Measurements from ENCODE around the gene CYP39A1. TPM values are rescaled to one million over a fixed set of nuclear protein-coding genes. Genes with fewer than 3 reads are reported as not detected.

Gene CYP39A1
- total and polyA plus RNA-seq, 2 of the 13 experiments (the other 11 are each of a cell fraction or from before 2014, with no cell fraction given): 0.13 TPM; not detected in 1

DNA sequence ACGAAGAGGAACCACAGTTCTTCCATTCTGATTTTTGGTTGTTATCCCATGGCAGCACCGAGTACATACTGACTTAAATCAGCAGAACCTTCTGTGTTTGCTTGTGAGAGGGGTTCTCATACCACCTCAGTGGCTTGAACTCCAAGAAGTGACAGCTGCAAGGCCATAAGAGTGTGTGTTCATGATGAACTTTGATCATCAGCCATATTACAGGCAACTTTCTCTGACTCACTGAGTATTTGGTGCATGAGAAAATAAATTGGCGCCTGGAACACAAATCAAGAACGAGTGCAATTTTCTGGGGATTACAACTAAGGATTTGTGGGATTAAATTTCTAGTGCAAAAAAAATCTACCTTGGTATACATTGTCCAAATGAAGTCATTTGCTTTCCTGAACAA, 68.9 kb downstream of the CYP39A1 start:
- BruUV-seq (replicated peaks): no TSS peak
- Histone ChIP-seq H3K36me3 (replicated peaks in 1 of 2; ENCODE audit: control insufficient read depth in 1 of 2, insufficient read depth in 2 of 2, low read length in 2 of 2) (no peaks in the 10 kb centered on the region), H3K4me1 (ENCODE audit: insufficient read depth, low read length) (no peaks in the 10 kb centered on the region), H3K4me2 (ENCODE audit: low read depth, low read length) (no peak overlapping the region), H4K20me1 (ENCODE audit: insufficient read depth, low read length) (no peaks in the 10 kb centered on the region), H3K27ac (ENCODE audit: extremely low read length, insufficient read depth, low read length) (no peak overlapping the region), H3K27me3 (ENCODE audit: control insufficient read depth in 1 of 2, insufficient read depth in 2 of 2, low read length in 2 of 2) (no peaks in the 10 kb centered on the region), H3K9ac (ENCODE audit: insufficient read depth, low read depth, low read length) (no peak overlapping the region), H3K79me2 (ENCODE audit: insufficient read depth, low read length) (no peaks in the 10 kb centered on the region), H2AFZ (ENCODE audit: low read length) (no peak overlapping the region), H3K9me3 (ENCODE audit: low read length) (no peaks in the 10 kb centered on the region), H3K4me3 (replicated peaks in 1 of 3; ENCODE audit: insufficient read depth in 1 of 3, low read depth in 2 of 3, low read length in 3 of 3) (no peak overlapping the region)
- in situ Hi-C loops (cut with HindIII; ENCODE audit: extremely low pct_ligation_motif_present, low pct_unique_long_range_greater_than_20kb): no loop called here
- 15% methylated on average over 4 of the region's 4 CpGs for WGBS (ENCODE audit: low lambda C conversion rate)
- DNase-seq (ENCODE audit: low spot score) (no peak), ATAC-seq (no peak), FAIRE-seq (no peak)
- intact Hi-C loops (cut with micrococcal nuclease; ENCODE audit: unreplicated experiment): no loop called here
- POLR2A ChIA-PET: no interaction called here
- CTCF ChIA-PET (ENCODE audit: low intra/inter-chr PET ratio, low total read pairs): no interaction called here
- TF ChIP-seq STAT5B (CRISPR knock-in tag; IDR thresholded peaks at IDR 0.05) (no peak), ZNF563 (CRISPR knock-in tag; IDR thresholded peaks at IDR 0.05) (no peak), CREB1 (IDR thresholded peaks at IDR 0.05) (no peak), CREB1 (CRISPR knock-in tag; IDR thresholded peaks at IDR 0.05) (no peak), ZNF296 (CRISPR knock-in tag; conservative IDR thresholded peaks at IDR 0.05) (no peak), YEATS2 (CRISPR knock-in tag; IDR thresholded peaks at IDR 0.05; ENCODE audit: borderline replicate concordance) (no peak), MEF2D (CRISPR knock-in tag; IDR thresholded peaks at IDR 0.05) (no peak), ZNF331 (CRISPR knock-in tag; IDR thresholded peaks at IDR 0.05) (no peak), ZNF383 (CRISPR knock-in tag; IDR thresholded peaks at IDR 0.05; ENCODE audit: borderline replicate concordance) (no peak), ZNF451 (CRISPR knock-in tag; IDR thresholded peaks at IDR 0.05) (no peak)
- TF ChIP-seq, protein P1, sequence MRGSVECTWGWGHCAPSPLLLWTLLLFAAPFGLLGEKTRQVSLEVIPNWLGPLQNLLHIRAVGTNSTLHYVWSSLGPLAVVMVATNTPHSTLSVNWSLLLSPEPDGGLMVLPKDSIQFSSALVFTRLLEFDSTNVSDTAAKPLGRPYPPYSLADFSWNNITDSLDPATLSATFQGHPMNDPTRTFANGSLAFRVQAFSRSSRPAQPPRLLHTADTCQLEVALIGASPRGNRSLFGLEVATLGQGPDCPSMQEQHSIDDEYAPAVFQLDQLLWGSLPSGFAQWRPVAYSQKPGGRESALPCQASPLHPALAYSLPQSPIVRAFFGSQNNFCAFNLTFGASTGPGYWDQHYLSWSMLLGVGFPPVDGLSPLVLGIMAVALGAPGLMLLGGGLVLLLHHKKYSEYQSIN (CRISPR knock-in tag; IDR thresholded peaks at IDR 0.05; ENCODE audit: borderline replicate concordance): no peak
- TF ChIP-seq, protein P2, sequence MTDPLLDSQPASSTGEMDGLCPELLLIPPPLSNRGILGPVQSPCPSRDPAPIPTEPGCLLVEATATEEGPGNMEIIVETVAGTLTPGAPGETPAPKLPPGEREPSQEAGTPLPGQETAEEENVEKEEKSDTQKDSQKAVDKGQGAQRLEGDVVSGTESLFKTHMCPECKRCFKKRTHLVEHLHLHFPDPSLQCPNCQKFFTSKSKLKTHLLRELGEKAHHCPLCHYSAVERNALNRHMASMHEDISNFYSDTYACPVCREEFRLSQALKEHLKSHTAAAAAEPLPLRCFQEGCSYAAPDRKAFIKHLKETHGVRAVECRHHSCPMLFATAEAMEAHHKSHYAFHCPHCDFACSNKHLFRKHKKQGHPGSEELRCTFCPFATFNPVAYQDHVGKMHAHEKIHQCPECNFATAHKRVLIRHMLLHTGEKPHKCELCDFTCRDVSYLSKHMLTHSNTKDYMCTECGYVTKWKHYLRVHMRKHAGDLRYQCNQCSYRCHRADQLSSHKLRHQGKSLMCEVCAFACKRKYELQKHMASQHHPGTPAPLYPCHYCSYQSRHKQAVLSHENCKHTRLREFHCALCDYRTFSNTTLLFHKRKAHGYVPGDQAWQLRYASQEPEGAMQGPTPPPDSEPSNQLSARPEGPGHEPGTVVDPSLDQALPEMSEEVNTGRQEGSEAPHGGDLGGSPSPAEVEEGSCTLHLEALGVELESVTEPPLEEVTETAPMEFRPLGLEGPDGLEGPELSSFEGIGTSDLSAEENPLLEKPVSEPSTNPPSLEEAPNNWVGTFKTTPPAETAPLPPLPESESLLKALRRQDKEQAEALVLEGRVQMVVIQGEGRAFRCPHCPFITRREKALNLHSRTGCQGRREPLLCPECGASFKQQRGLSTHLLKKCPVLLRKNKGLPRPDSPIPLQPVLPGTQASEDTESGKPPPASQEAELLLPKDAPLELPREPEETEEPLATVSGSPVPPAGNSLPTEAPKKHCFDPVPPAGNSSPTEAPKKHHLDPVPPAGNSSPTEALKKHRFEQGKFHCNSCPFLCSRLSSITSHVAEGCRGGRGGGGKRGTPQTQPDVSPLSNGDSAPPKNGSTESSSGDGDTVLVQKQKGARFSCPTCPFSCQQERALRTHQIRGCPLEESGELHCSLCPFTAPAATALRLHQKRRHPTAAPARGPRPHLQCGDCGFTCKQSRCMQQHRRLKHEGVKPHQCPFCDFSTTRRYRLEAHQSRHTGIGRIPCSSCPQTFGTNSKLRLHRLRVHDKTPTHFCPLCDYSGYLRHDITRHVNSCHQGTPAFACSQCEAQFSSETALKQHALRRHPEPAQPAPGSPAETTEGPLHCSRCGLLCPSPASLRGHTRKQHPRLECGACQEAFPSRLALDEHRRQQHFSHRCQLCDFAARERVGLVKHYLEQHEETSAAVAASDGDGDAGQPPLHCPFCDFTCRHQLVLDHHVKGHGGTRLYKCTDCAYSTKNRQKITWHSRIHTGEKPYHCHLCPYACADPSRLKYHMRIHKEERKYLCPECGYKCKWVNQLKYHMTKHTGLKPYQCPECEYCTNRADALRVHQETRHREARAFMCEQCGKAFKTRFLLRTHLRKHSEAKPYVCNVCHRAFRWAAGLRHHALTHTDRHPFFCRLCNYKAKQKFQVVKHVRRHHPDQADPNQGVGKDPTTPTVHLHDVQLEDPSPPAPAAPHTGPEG (CRISPR knock-in tag; IDR thresholded peaks at IDR 0.05): no peak
- TF ChIP-seq, protein P3, sequence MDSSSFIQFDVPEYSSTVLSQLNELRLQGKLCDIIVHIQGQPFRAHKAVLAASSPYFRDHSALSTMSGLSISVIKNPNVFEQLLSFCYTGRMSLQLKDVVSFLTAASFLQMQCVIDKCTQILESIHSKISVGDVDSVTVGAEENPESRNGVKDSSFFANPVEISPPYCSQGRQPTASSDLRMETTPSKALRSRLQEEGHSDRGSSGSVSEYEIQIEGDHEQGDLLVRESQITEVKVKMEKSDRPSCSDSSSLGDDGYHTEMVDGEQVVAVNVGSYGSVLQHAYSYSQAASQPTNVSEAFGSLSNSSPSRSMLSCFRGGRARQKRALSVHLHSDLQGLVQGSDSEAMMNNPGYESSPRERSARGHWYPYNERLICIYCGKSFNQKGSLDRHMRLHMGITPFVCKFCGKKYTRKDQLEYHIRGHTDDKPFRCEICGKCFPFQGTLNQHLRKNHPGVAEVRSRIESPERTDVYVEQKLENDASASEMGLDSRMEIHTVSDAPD (CRISPR knock-in tag; IDR thresholded peaks at IDR 0.05): no peak
- TF ChIP-seq, protein P4, sequence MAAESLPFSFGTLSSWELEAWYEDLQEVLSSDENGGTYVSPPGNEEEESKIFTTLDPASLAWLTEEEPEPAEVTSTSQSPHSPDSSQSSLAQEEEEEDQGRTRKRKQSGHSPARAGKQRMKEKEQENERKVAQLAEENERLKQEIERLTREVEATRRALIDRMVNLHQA (CRISPR knock-in tag; IDR thresholded peaks at IDR 0.05): no peak
- TF ChIP-seq, protein P5, sequence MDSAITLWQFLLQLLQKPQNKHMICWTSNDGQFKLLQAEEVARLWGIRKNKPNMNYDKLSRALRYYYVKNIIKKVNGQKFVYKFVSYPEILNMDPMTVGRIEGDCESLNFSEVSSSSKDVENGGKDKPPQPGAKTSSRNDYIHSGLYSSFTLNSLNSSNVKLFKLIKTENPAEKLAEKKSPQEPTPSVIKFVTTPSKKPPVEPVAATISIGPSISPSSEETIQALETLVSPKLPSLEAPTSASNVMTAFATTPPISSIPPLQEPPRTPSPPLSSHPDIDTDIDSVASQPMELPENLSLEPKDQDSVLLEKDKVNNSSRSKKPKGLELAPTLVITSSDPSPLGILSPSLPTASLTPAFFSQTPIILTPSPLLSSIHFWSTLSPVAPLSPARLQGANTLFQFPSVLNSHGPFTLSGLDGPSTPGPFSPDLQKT (CRISPR knock-in tag; IDR thresholded peaks at IDR 0.05; ENCODE audit: borderline replicate concordance): no peak

All from HepG2 (cell line).